Effector memory CD4-positive, alpha-beta T cell (primary cell): Measurements from ENCODE around the gene CD248.
A peak's percentile ranks its signal among the peaks of the same experiment; 100 is the strongest.
"Not testable (repeated sequence)": the region's sequence is repeated elsewhere in the genome, so short reads cannot be mapped to it uniquely, and the experiment has no call there.

Experiments used
- DNase-seq, 3 donors: peaks; one replicate each; pipeline ENCODE4 v3.0.0-alpha.2; 2020
- H3K27ac ChIP-seq: 2 replicates; pipeline ENCODE4 v1.7.0; 2013; ENCODE audit warnings: mild to moderate bottlenecking, low read length, moderate library complexity; ENCODE audit not compliant: insufficient read depth, poor library complexity, severe bottlenecking
- H3K27me3 ChIP-seq: replicated peaks from 2 replicates; pipeline ENCODE4 v1.7.0; 2013; ENCODE audit warnings: mild to moderate bottlenecking, low read length; ENCODE audit not compliant: insufficient read depth, control insufficient read depth, poor library complexity, severe bottlenecking
- H3K36me3 ChIP-seq: 2 replicates; pipeline ENCODE4 v1.7.0; 2013; ENCODE audit warnings: mild to moderate bottlenecking, low read length, moderate library complexity; ENCODE audit not compliant: control insufficient read depth, insufficient read depth
- H3K4me1 ChIP-seq: 2 replicates; pipeline ENCODE4 v1.7.0; 2013; ENCODE audit warnings: low read length, mild to moderate bottlenecking; ENCODE audit not compliant: control insufficient read depth, insufficient read depth, poor library complexity, severe bottlenecking
- H3K4me3 ChIP-seq: 2 replicates; pipeline ENCODE4 v1.7.0; 2013; ENCODE audit warnings: low read length, low read depth, mild to moderate bottlenecking; ENCODE audit not compliant: insufficient read depth, poor library complexity, severe bottlenecking
- H3K9me3 ChIP-seq: 2 replicates; pipeline ENCODE4 v1.7.0; 2013; ENCODE audit warnings: mild to moderate bottlenecking, low read length, moderate library complexity; ENCODE audit not compliant: control insufficient read depth

CD248 gene

DNA sequence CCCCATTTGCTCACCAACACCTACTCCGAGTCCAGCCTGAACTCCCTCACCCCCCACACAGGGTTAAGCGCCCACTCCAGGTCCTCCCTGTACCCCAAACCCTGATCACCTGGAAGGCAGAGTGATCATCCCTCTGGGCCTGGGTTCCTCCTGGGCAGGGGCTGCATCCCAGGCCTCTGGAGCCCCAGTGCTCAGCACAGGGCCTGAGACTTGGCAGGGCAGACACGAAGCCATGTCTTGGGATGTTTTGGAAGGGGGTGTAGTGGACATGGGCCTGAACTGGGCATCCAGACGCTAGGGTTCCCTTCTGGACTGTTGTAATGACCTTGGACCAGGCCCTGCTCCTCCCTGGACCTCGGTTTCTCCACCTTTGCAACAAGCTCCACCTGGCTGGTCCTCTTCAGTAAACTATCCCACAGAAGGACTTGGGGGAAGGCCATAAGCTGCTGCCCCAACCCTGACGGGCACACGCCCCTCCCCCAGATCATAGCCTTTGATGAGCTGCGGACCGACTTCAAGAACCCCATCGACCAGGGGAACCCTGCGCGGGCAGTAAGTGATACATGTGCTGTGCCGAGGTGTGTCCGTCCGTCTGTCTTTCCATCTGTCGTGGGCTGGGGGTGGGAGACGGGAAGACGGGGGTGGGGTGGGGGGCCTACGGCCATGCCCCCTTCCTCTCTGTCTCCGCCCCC, 34.9 kb downstream of the CD248 start:
- DNase-seq = no peak
- Histone ChIP-seq H3K36me3 (no peaks in the 10 kb centered on the region), H3K27me3 (no peaks in the 10 kb centered on the region), H3K4me3 (no peak overlapping the region), H3K9me3 (no peaks in the 10 kb centered on the region), H3K4me1 (peaks cover 28% of the 10 kb centered on the region), H3K27ac (peak overlapping the region; percentile 38)

DNA sequence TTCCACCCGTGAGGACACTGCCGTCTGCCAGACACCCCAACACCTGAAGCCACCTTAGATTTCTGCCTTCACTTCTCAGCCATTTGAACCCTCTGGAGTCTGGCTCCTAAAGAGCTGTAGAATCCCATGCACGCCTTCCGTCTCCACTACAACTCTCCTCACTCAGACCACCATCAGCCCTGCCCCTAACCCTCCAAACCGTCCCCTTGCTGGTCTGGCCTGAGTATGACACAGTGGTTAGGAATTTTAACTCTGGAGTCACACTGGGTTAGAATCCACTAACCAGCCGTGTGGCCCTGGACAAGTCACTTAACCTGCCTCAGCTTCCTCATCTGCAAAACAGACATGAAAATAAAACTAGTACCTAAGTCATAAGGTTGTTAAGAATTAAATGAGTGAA, 35.8 kb downstream of the CD248 start:
- Histone ChIP-seq H3K4me3 (no peak overlapping the region), H3K9me3 (no peaks in the 10 kb centered on the region), H3K27ac (no peak overlapping the region), H3K36me3 (no peaks in the 10 kb centered on the region), H3K4me1 (peaks cover 28% of the 10 kb centered on the region), H3K27me3 (no peaks in the 10 kb centered on the region)
- no peak for DNase-seq

DNA sequence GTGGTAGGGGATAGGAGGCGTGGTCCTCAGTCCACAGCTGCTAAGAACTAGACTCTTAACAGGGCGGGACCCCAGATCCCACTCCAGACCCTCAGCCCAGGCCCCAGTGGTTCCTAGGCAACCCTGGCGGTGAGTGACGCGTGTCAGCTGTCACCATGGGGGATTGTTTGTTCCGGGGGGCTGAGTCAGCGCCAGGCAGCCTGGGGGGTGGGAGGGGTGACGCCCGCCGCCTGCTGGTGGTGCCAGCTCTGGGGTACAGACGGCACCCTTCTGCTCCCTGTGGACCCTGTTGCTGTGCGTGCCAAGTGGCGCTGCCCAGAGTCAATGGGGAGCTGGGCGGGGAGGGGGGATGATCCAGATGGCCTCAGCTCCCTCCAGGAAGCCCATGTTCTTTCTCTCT, 36.4 kb downstream of the CD248 start:
- DNase-seq = no peak
- no peaks in the 10 kb centered on the region for H3K9me3 ChIP-seq
- H3K27me3 ChIP-seq = no peaks in the 10 kb centered on the region
- peaks cover 3% of the 10 kb centered on the region for H3K36me3 ChIP-seq
- no peak overlapping the region for H3K4me3 ChIP-seq
- peaks cover 28% of the 10 kb centered on the region for H3K4me1 ChIP-seq
- no peak overlapping the region for H3K27ac ChIP-seq

DNA sequence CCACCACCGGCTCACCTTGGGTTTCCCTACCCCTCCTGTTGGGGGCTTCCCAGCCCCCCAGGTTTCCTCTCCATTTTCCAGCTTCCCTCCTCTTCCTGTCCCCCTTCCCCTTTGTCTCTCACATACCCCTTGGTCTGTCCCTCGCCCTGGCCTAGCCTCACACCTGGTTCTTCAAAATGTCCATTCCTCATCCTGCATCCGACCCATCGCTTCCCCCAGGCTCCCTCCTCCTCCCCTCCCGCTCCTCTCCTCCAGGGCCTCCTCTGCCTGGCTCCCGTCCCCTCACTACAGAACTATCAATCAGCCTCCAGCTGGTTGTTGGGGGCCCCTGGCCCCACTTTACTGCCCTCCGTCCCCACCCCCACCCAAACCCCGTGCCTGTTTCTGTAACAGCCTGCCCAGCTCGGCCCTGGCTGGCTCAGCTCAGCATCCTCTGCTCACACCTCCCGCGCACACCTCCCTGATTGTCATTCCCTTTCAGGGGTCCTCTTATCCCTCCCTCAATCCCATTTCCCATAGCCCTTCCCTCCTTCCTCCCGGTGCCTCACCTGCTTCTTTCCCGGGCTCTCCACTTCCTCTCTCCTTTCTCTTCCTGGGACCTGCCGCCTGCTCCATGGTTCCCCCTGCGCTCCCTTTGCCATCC, 37.6 kb downstream of the CD248 start:
- H3K27me3 ChIP-seq = no peaks in the 10 kb centered on the region
- DNase-seq = no peak
- no peak overlapping the region for H3K27ac ChIP-seq
- peaks cover 28% of the 10 kb centered on the region for H3K4me1 ChIP-seq
- H3K9me3 ChIP-seq = no peaks in the 10 kb centered on the region
- H3K36me3 ChIP-seq = peaks cover 15% of the 10 kb centered on the region
- H3K4me3 ChIP-seq = no peak overlapping the region

DNA sequence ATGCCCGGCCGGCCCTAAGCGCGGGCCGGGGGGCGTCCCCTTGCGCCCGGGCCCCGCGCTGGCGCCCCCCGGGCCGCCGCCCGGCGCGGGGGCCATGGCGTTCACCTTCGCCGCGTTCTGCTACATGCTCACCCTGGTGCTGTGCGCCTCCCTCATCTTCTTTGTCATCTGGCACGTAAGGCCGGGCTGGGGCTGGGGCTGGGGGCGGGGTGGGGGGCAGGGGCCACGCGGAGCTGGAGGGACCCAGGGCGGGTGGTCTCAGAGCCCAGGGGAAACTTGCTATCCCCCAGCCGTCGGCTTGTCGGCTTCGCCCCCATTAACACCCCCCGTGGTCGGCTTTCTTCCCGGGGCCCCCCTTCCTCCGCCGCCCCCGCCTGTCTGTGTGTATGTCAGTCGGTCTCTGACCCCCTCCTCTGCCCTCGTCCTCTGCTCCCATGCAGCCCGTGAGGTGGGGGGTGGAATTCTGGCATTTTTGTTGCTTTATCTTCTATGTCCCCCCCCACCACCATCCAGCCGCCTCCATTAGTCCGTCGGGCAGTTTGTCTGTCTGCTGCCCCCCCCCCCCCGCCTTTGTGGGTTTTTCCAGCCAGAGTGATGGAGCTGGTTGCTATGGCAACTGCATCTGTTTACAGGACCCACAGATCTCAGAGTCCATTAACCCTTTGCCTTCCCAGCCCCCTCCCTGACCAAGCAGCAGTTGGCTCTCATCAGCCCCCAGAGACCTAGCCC, 38.3 kb downstream of the CD248 start:
- peaks cover 28% of the 10 kb centered on the region for H3K4me1 ChIP-seq
- H3K4me3 ChIP-seq = no peak overlapping the region
- peaks cover 22% of the 10 kb centered on the region for H3K36me3 ChIP-seq
- H3K9me3 ChIP-seq = no peaks in the 10 kb centered on the region
- H3K27ac ChIP-seq = no peak overlapping the region
- H3K27me3 ChIP-seq = no peaks in the 10 kb centered on the region
- no peak for DNase-seq

DNA sequence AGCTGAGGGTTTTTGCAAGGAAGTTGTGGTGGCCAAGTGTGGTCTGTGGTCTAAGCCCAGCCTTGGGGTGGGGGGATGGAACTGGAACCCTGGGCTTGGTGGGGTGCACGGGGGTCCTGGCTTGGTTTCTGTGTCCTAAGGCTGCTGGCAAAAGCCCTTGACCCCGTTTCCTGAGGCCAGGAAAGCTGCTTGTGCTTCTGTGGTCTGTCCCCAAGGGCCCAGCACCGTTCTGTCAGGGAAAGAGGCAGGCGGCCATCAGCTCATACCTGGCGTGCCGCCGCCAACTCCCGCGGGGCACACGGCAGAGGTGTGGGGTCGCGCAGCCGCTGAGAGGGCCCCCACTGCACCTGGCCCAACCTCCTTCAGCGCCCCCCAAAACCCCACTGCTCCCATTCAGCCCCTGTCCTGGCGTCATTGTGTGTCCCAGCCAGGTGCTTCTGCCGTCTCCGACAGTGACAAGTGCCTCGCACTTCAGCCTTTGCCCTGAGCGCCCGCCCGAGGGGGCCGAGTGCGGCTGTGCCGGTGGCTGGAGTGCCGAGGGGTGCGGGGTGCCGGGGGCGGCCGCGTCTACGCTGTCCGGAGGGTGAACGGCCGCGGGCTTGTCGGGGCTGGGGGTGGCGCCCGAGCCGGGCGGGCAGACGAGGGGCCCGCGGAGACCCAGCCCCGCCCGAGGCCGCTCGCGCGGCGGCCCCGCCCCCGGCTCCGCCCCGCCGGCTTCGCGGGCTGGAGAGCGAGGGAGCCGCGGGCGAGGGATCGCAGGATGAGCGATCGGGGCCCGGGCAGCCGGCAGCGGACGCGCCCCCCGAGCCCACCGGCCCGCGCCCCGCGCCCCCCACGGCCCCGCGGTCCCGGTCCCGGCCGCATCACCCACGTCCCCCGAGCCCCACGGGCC, 39.1 kb downstream of the CD248 start, which contains the start of gene CNIH2:
TSS of gene CNIH2 (plus strand) at position 705 of the 892 bp plus-strand sequence. CDS start 282 bp downstream, outside the sequence.
- H3K4me3 ChIP-seq = peak within 1 kb of the TSS; percentile 42

DNA sequence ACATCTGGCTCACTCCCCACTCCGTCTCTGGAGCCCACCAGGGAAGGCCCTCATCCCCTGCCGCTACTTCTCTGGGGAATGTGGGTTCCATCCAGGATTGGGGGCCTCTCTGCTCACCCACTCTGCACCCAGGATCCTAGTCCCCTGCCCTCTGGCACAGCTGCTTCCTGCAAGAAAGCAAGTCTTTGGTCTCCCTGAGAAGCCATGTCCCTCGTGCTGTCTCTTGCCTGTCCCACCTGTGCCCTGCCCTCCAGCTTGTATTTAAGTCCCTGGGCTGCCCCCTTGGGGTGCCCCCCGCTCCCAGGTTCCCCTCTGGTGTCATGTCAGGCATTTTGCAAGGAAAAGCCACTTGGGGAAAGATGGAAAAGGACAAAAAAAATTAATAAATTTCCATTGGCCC, 39.8 kb downstream of the CD248 start:
- Histone ChIP-seq H3K4me1 (peaks cover 19% of the 10 kb centered on the region), H3K36me3 (peaks cover 36% of the 10 kb centered on the region)
- DNase-seq, H3K27me3 ChIP-seq, H3K27ac ChIP-seq, H3K9me3 ChIP-seq, H3K4me3 ChIP-seq: not testable (repeated sequence)

More for the DNA sequence above, 39.1 kb downstream of the CD248 start, which contains the start of gene CNIH2:
- H3K27ac ChIP-seq = peak within 1 kb of the TSS; percentile 67
- peaks cover 24% of the 10 kb centered on the region for H3K4me1 ChIP-seq
- peaks cover 30% of the 10 kb centered on the region for H3K36me3 ChIP-seq
- H3K9me3 ChIP-seq = no peaks in the 10 kb centered on the region
- no peaks in the 10 kb centered on the region for H3K27me3 ChIP-seq
- peak; percentile 27 to 50 (median 35) for DNase-seq

DNA sequence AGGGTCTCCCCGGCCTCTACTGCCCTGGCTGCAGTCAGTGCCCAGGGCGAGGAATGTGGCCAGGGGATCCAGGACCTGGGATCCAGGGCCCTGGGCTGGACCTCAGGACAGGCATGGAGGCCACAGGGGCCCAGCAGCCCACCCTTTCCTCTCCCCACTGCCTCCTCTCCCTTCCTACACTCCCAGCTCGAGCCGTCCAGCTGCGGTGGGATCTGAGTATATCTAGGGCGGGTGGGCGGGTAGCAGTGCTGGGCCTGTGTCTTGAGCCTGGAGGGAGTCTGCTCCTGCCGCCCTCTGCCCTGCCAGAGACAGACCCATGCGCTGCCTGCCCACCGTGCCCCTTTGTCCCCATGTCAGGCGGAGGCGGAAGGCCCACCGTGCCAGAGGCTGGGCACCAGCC, 40.2 kb downstream of the CD248 start:
- H3K4me3 ChIP-seq, H3K9me3 ChIP-seq, DNase-seq, H3K27ac ChIP-seq, H3K27me3 ChIP-seq: not testable (repeated sequence)
- peaks cover 41% of the 10 kb centered on the region for H3K36me3 ChIP-seq
- peaks cover 16% of the 10 kb centered on the region for H3K4me1 ChIP-seq

DNA sequence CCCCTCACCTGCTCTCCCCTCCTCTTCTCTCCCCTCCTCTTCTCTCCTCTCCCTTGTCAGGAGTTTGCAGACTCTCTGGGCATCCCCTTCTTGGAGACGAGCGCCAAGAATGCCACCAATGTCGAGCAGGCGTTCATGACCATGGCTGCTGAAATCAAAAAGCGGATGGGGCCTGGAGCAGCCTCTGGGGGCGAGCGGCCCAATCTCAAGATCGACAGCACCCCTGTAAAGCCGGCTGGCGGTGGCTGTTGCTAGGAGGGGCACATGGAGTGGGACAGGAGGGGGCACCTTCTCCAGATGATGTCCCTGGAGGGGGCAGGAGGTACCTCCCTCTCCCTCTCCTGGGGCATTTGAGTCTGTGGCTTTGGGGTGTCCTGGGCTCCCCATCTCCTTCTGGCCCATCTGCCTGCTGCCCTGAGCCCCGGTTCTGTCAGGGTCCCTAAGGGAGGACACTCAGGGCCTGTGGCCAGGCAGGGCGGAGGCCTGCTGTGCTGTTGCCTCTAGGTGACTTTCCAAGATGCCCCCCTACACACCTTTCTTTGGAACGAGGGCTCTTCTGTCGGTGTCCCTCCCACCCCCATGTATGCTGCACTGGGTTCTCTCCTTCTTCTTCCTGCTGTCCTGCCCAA, 40.7 kb downstream of the CD248 start:
- Histone ChIP-seq H3K4me3 (no peak overlapping the region), H3K27ac (no peak overlapping the region), H3K27me3 (no peaks in the 10 kb centered on the region), H3K9me3 (no peaks in the 10 kb centered on the region), H3K36me3 (peaks cover 41% of the 10 kb centered on the region), H3K4me1 (peaks cover 16% of the 10 kb centered on the region)
- DNase-seq = no peak
